ENCODE results near the gene ATP9B. TPM values are rescaled to one million over a fixed set of nuclear protein-coding genes. Genes with fewer than 3 reads are reported as not detected.

Gene ATP9B
- total and polyA plus RNA-seq, 9 donors: 19.9 to 72.1 (median 43.2) TPM

DNA sequence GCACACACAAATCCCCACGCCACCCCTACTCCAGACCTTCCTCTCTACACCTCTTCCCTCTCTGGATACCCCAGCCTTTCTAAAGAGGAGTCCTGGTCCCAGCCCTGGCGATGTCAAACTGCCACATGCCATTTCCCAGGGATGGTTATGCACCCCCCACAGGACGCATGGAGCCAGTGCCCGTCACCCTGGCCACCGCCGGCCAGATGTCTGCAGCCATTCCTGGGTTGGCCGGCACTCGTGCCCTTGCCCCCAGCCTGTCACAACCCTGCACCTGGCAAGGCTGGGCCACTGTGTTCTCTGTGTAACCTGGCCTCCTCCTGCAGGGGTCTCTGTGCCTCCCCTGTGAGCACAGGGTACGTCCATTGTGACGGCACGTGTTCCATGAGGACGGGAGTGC is 268.4 kb downstream of the ATP9B start:
- Histone ChIP-seq H3K4me3 (no peak overlapping the region), H3K27me3 (no peaks in the 10 kb centered on the region), H3K9me3 (no peaks in the 10 kb centered on the region), H3K4me1 (ENCODE audit: insufficient read depth) (no peaks in the 10 kb centered on the region), H3K27ac (no peak overlapping the region), H3K36me3 (no peaks in the 10 kb centered on the region)
- TF ChIP-seq POLR2A (IDR thresholded peaks at IDR 0.05): no peak
- TF ChIP-seq EP300 (IDR thresholded peaks at IDR 0.05): no peak
- TF ChIP-seq, protein P1, sequence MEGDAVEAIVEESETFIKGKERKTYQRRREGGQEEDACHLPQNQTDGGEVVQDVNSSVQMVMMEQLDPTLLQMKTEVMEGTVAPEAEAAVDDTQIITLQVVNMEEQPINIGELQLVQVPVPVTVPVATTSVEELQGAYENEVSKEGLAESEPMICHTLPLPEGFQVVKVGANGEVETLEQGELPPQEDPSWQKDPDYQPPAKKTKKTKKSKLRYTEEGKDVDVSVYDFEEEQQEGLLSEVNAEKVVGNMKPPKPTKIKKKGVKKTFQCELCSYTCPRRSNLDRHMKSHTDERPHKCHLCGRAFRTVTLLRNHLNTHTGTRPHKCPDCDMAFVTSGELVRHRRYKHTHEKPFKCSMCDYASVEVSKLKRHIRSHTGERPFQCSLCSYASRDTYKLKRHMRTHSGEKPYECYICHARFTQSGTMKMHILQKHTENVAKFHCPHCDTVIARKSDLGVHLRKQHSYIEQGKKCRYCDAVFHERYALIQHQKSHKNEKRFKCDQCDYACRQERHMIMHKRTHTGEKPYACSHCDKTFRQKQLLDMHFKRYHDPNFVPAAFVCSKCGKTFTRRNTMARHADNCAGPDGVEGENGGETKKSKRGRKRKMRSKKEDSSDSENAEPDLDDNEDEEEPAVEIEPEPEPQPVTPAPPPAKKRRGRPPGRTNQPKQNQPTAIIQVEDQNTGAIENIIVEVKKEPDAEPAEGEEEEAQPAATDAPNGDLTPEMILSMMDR (IDR thresholded peaks at IDR 0.05): no peak
- intact Hi-C loops (cut with DNase I): no loop called here
- DNase-seq: no peak
- WGBS, 3 donors: 87 to 96% (median 91%) methylated on average over 12 of the region's 12 CpGs

DNA sequence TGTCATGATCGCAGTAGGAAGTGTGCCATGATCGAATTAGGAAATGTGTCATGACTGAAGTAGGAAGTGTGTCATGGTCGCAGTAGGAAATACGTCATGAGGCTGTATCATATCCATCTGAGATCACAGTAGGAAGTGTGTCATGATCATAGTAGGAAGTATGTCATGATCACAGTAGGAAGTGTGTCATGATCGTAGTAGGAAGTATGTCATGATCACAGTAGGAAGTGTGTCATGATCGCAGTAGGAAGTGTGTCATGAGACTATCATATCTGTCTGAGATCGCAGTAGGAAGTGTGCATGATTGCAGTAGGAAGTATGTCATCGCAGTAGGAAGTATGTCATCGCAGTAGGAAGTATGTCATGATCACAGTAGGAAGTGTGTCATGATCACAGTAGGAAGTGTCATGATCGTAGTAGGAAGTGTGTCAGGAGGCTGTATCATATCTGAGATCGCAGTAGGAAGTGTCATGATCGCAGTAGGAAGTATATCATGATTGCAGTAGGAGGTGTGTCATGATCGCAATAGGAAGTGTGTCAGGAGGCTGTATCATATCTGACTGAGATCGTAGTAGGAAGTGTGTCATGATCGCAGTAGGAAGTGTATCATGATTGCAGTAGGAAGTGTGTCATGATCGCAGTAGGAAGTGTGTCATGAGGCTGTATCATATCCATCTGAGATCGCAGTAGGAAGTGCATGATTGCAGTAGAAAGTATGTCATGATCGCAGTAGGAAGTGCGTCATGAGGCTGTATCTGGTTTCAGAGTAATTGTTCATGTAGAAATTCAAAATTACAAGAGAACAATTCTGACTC is 270.1 kb downstream of the ATP9B start:
- no peaks in the 10 kb centered on the region for H3K36me3 ChIP-seq
- TF ChIP-seq, protein P1 (IDR thresholded peaks at IDR 0.05): no peak
- TF ChIP-seq EP300 (IDR thresholded peaks at IDR 0.05) (no peak), POLR2A (IDR thresholded peaks at IDR 0.05) (no peak)
- no peak overlapping the region for H3K27ac ChIP-seq
- DNase-seq: no peak
- H3K27me3 ChIP-seq: no peaks in the 10 kb centered on the region
- 91 to 96% (median 92%) methylated on average over 19 of the region's 19 CpGs for WGBS, 3 donors
- intact Hi-C loops (cut with DNase I): no loop called here
- no peak overlapping the region for H3K4me3 ChIP-seq
- no peaks in the 10 kb centered on the region for H3K4me1 ChIP-seq (ENCODE audit: insufficient read depth)
- H3K9me3 ChIP-seq: no peaks in the 10 kb centered on the region

DNA sequence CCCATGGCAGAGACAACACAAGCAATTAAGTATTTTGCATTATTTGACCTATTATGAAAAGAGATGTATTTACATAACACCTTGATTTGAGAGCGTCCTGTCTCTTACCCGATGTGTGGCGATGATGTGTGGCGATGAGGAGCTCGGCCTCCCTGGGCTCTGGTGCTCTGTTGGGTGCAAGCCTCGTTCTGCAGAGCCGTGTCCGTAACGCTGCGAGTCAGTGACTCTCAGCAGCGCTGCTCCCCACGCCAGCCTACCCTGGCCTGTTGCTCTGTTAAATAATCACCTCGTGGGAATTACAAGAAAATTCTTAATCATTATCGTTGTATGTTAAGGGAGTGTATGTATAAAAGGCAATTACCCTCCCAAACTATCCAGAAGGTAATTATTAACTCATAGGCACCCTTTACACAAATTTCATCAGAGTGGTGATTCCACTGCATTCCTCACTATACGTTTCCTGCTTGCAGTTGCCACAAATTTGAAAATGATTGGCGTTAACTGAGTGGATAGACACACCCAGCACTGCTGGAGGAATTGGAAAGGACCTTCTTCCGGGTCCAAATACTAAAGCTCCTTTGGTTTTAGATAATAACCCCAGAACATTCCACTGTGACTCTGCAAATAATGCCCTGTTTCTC is 274.5 kb downstream of the ATP9B start:
- H3K27me3 ChIP-seq: no peaks in the 10 kb centered on the region
- H3K4me3 ChIP-seq: no peak overlapping the region
- H3K36me3 ChIP-seq: no peaks in the 10 kb centered on the region
- intact Hi-C loops (cut with DNase I): no loop called here
- H3K9me3 ChIP-seq: no peaks in the 10 kb centered on the region
- TF ChIP-seq EP300 (IDR thresholded peaks at IDR 0.05): no peak
- no peak for TF ChIP-seq POLR2A (IDR thresholded peaks at IDR 0.05)
- TF ChIP-seq, protein P1 (IDR thresholded peaks at IDR 0.05): no peak
- WGBS, 3 donors: 85 to 92% (median 90%) methylated on average over 17 of the region's 17 CpGs
- H3K4me1 ChIP-seq (ENCODE audit: insufficient read depth): no peaks in the 10 kb centered on the region
- H3K27ac ChIP-seq: no peak overlapping the region
- no peak for DNase-seq

DNA sequence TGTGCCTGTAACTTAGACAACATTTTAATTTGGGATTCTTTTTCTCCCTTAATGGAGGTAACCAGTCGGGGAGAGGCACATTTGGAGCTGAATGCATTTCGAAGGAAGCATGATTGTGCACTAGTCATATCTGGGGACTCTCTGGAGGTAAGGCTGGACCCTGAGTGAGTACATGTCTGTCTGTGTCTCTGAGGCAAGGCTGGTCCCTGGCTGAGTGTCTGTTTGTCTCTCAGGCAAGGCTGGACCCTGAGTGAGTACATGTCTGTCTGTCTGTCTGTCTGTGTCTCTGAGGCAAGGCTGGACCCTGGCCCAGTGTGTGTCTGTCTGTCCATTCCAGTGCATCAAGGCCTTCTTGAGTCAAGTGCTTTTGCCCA is 275.0 kb downstream of the ATP9B start:
- Histone ChIP-seq H3K36me3 (no peaks in the 10 kb centered on the region), H3K4me3 (no peak overlapping the region), H3K27me3 (no peaks in the 10 kb centered on the region), H3K4me1 (ENCODE audit: insufficient read depth) (no peaks in the 10 kb centered on the region), H3K27ac (no peak overlapping the region), H3K9me3 (no peaks in the 10 kb centered on the region)
- WGBS, 3 donors: 89 to 93% (median 92%) methylated on average over 2 of the region's 2 CpGs
- intact Hi-C loops (cut with DNase I): no loop called here
- DNase-seq: no peak
- no peak for TF ChIP-seq POLR2A (IDR thresholded peaks at IDR 0.05)
- TF ChIP-seq EP300 (IDR thresholded peaks at IDR 0.05): no peak
- TF ChIP-seq, protein P1 (IDR thresholded peaks at IDR 0.05): no peak

All from ovary (tissue), 9 donors.